ENCODE data around the gene SEC14L2.
A peak's percentile ranks its signal among the peaks of the same experiment; 100 is the strongest.
"Not testable (repeated sequence)": the region's sequence is repeated elsewhere in the genome, so short reads cannot be mapped to it uniquely, and the experiment has no call there.

SEC14L2 gene

GRCh38 chr22:30380011-30380410 is 16.8 kb upstream of the SEC14L2 start:
- no peak for DNase-seq

GRCh38 chr22:30381264-30381663 is 15.6 kb upstream of the SEC14L2 start:
- DNase-seq: no peak

GRCh38 chr22:30382340-30382739 is 14.5 kb upstream of the SEC14L2 start:
- no peak for DNase-seq

GRCh38 chr22:30383061-30383460 is 13.8 kb upstream of the SEC14L2 start:
- DNase-seq: no peak

GRCh38 chr22:30385942-30386341 is 10.9 kb upstream of the SEC14L2 start:
- no peak for DNase-seq

GRCh38 chr22:30386608-30386959 is 10.2 kb upstream of the SEC14L2 start:
- no peak for DNase-seq

GRCh38 chr22:30386960-30387827 is 9.6 kb upstream of the SEC14L2 start, which contains the start of gene RNF215:
RNF215 (minus strand) TSS chr22:30387411; CDS start chr22:30387313, 98 bp downstream.
- peak; percentile 15 for DNase-seq

- peak; percentile 49 for DNase-seq
These were observed 5.7 kb upstream of the SEC14L2 start for GRCh38 chr22:30390974-30391691.

GRCh38 chr22:30392661-30393321 is 4.0 kb upstream of the SEC14L2 start:
- no peak for DNase-seq

- no peak for DNase-seq
These were observed 3.5 kb upstream of the SEC14L2 start for GRCh38 chr22:30393322-30393680.

- no peak for DNase-seq
These were observed 2.9 kb upstream of the SEC14L2 start for GRCh38 chr22:30393885-30394284.

GRCh38 chr22:30397656-30398635 is 1.1 kb downstream of the SEC14L2 start:
- no peak for DNase-seq

GRCh38 chr22:30398685-30399680 is 2.2 kb downstream of the SEC14L2 start:
- DNase-seq: no peak

- no peak for DNase-seq
These were observed 2.9 kb downstream of the SEC14L2 start for GRCh38 chr22:30399718-30400117.

GRCh38 chr22:30400159-30400558 is 3.3 kb downstream of the SEC14L2 start:
- no peak for DNase-seq

- DNase-seq: not testable (repeated sequence)
These were observed 4.2 kb downstream of the SEC14L2 start for GRCh38 chr22:30401024-30401423.

- no peak for DNase-seq
These were observed 5.4 kb downstream of the SEC14L2 start for GRCh38 chr22:30402028-30402765.

GRCh38 chr22:30402766-30403104 is 5.9 kb downstream of the SEC14L2 start:
- DNase-seq: not testable (repeated sequence)

- DNase-seq: no peak
These were observed 7.5 kb downstream of the SEC14L2 start for GRCh38 chr22:30404307-30404706.

GRCh38 chr22:30405731-30406130 is 8.9 kb downstream of the SEC14L2 start:
- no peak for DNase-seq

GRCh38 chr22:30406400-30406799 is 9.6 kb downstream of the SEC14L2 start:
- no peak for DNase-seq

Data from NCI-H1694 (cell line).